ENCODE data around the gene HSPB2. TPM values are rescaled to one million over a fixed set of nuclear protein-coding genes. Genes with fewer than 3 reads are reported as not detected.

HSPB2 gene
- total and polyA plus RNA-seq, 10 of the 15 experiments (the other 5 are each of a cell fraction or from before 2014, with no cell fraction given) = not detected

DNA sequence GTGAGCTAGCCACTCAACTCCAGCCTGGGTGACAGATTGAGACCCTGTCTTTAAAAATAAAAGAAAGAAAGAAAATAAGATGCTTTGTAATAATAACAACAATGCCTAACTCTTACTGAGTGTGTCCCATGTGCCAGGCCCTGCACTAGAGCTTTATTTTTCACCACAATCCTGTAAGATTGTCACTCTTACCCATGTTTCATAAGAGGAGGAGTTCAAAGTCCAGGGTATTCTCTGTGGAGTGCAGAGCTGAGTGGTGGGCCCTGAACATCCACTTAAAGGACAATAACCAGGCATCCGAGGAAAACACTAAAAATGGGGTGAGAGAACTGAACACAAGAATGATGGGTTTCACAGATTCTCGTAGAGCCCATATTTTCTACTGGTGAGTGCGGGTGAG lies 5.3 kb downstream of the HSPB2 start (continued):
- TF ChIP-seq, protein P1, sequence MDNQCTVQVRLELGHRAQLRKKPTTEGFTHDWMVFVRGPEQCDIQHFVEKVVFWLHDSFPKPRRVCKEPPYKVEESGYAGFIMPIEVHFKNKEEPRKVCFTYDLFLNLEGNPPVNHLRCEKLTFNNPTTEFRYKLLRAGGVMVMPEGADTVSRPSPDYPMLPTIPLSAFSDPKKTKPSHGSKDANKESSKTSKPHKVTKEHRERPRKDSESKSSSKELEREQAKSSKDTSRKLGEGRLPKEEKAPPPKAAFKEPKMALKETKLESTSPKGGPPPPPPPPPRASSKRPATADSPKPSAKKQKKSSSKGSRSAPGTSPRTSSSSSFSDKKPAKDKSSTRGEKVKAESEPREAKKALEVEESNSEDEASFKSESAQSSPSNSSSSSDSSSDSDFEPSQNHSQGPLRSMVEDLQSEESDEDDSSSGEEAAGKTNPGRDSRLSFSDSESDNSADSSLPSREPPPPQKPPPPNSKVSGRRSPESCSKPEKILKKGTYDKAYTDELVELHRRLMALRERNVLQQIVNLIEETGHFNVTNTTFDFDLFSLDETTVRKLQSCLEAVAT (IDR thresholded peaks at IDR 0.05) = no peak
- TF ChIP-seq, protein P2, sequence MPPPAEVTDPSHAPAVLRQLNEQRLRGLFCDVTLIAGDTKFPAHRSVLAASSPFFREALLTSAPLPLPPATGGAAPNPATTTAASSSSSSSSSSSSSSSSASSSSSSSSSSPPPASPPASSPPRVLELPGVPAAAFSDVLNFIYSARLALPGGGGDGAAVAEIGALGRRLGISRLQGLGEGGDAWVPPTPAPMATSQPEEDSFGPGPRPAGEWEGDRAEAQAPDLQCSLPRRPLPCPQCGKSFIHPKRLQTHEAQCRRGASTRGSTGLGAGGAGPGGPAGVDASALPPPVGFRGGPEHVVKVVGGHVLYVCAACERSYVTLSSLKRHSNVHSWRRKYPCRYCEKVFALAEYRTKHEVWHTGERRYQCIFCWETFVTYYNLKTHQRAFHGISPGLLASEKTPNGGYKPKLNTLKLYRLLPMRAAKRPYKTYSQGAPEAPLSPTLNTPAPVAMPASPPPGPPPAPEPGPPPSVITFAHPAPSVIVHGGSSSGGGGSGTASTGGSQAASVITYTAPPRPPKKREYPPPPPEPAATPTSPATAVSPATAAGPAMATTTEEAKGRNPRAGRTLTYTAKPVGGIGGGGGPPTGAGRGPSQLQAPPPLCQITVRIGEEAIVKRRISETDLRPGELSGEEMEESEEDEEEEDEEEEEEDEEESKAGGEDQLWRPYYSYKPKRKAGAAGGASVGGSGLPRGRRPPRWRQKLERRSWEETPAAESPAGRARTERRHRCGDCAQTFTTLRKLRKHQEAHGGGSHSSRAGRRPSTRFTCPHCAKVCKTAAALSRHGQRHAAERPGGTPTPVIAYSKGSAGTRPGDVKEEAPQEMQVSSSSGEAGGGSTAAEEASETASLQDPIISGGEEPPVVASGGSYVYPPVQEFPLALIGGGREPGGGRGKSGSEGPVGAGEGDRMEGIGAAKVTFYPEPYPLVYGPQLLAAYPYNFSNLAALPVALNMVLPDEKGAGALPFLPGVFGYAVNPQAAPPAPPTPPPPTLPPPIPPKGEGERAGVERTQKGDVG (CRISPR knock-in tag; IDR thresholded peaks at IDR 0.05) = no peak

DNA sequence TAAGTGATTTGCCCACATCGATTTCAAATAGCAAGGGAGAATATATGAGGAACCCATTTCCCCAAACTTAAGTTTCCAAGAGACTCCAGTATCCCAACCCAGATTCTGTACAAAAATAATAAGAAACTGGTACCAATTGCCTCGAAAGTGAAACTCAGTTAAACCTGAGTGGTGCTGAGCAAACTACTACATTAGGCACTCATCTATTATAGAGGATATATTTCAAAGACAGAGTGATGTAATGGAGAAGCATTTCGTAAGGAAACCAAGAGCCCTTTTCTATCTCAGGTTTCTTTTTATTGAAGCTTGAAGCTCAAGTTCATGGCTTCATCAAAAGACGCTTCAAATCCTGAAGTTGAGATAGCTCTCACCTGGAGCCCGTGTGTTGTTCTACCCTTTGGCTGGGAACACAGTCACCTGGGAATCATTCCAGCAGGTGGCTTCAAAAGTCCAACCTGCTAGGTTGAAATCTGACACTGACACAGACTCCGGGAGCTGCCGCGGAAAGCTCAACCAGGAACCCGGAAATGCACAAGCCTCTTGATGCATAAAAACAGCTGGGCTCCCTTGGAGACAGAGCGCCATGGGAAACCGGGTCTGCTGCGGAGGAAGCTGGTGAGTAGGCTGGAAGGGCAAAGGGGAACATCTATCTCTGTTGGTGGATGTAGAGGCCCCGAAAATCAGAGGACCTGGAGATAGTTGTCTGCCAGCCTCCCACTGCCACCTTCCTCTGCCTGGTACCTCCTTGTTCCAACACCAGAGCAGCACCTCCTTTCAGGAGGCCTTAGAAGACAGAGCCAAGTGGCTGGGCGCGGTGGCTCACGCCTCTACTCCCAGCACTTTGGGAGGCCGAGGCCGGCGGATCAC lies 6.1 kb downstream of the HSPB2 start, which contains the start of gene C11orf52:
TSS of gene C11orf52 (plus strand) at position 524 of the 867 bp plus-strand sequence. CDS start at position 584, 60 bp downstream.
- H3K4me1 ChIP-seq (ENCODE audit: control insufficient read depth, insufficient read depth, low read length) = no peaks in the 10 kb centered on the region
- no peaks in the 10 kb centered on the region for H4K20me1 ChIP-seq (ENCODE audit: control insufficient read depth, insufficient read depth)
- no peaks in the 10 kb centered on the region for H3K36me3 ChIP-seq (ENCODE audit: control insufficient read depth in 2 of 2, insufficient read depth in 2 of 2, low read length in 1 of 2)
- intact Hi-C loops (cut with micrococcal nuclease; ENCODE audit: unreplicated experiment) = no loop called here
- no peak within 1 kb of the TSS for H3K27ac ChIP-seq (ENCODE audit: control insufficient read depth, insufficient read depth)
- SMC1A ChIA-PET (ENCODE audit: uncharacterized antibody, unreplicated experiment) = interaction anchor here (0.5 kb wide), 1 partner anchor 154 kb away, joined by 3 read pairs; no protein-coding TSS in a partner anchor
- no peak within 1 kb of the TSS for H3K4me2 ChIP-seq (ENCODE audit: control insufficient read depth, insufficient read depth)
- H3K79me2 ChIP-seq (ENCODE audit: control insufficient read depth, insufficient read depth, low read length) = no peaks in the 10 kb centered on the region
- H2AFZ ChIP-seq (ENCODE audit: control insufficient read depth, low read depth, low read length) = no peak within 1 kb of the TSS
- WGBS (ENCODE audit: insufficient coverage, insufficient replicate concordance, low lambda C conversion rate, missing lambda C conversion rate) = 68% methylated on average over 19 of the region's 19 CpGs
- no peaks in the 10 kb centered on the region; a peak in 1 of 4 replicates for H3K27me3 ChIP-seq (replicated peaks in 1 of 2; ENCODE audit: control insufficient read depth in 2 of 2, insufficient read depth in 2 of 2, low read length in 1 of 2)
- POLR2A ChIA-PET = no interaction called here
- H3K4me3 ChIP-seq = no peak within 1 kb of the TSS
- ATAC-seq = no peak
- BruUV-seq (replicated peaks) = no TSS peak
- RAD21 ChIA-PET (ENCODE audit: unreplicated experiment) = no interaction called here
- H3K9ac ChIP-seq (ENCODE audit: control insufficient read depth, insufficient read depth, low read length) = no peak within 1 kb of the TSS
- no peak for DNase-seq (ENCODE audit: low read depth, low spot score)
- CTCF ChIA-PET = interaction anchor here (1.1 to 2.3 kb wide), 4 partner anchors 8 to 63 kb away, joined by 3 to 8 read pairs (median 4); no protein-coding TSS in a partner anchor
- no peak for FAIRE-seq
- in situ Hi-C loops (cut with MboI) = no loop called here
- no peaks in the 10 kb centered on the region for H3K9me3 ChIP-seq (replicated peaks; ENCODE audit: control insufficient read depth, insufficient read depth, low read length)
- TF ChIP-seq, protein P3, sequence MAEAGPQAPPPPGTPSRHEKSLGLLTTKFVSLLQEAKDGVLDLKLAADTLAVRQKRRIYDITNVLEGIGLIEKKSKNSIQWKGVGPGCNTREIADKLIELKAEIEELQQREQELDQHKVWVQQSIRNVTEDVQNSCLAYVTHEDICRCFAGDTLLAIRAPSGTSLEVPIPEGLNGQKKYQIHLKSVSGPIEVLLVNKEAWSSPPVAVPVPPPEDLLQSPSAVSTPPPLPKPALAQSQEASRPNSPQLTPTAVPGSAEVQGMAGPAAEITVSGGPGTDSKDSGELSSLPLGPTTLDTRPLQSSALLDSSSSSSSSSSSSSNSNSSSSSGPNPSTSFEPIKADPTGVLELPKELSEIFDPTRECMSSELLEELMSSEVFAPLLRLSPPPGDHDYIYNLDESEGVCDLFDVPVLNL (IDR thresholded peaks at IDR 0.05; ENCODE audit: low read depth, low read length) = no peak
- no peak for TF ChIP-seq KDM1A (IDR thresholded peaks at IDR 0.05; ENCODE audit: borderline replicate concordance)
- no peak for TF ChIP-seq NRF1 (conservative IDR thresholded peaks at IDR 0.05; ENCODE audit: low read depth, low read length)
- no peak for TF ChIP-seq MEF2A (IDR thresholded peaks at IDR 0.05; ENCODE audit: insufficient read depth, low read depth, low read length)
- TF ChIP-seq GATAD2B (conservative IDR thresholded peaks at IDR 0.05; ENCODE audit: low read depth) = no peak
- TF ChIP-seq, protein P4, sequence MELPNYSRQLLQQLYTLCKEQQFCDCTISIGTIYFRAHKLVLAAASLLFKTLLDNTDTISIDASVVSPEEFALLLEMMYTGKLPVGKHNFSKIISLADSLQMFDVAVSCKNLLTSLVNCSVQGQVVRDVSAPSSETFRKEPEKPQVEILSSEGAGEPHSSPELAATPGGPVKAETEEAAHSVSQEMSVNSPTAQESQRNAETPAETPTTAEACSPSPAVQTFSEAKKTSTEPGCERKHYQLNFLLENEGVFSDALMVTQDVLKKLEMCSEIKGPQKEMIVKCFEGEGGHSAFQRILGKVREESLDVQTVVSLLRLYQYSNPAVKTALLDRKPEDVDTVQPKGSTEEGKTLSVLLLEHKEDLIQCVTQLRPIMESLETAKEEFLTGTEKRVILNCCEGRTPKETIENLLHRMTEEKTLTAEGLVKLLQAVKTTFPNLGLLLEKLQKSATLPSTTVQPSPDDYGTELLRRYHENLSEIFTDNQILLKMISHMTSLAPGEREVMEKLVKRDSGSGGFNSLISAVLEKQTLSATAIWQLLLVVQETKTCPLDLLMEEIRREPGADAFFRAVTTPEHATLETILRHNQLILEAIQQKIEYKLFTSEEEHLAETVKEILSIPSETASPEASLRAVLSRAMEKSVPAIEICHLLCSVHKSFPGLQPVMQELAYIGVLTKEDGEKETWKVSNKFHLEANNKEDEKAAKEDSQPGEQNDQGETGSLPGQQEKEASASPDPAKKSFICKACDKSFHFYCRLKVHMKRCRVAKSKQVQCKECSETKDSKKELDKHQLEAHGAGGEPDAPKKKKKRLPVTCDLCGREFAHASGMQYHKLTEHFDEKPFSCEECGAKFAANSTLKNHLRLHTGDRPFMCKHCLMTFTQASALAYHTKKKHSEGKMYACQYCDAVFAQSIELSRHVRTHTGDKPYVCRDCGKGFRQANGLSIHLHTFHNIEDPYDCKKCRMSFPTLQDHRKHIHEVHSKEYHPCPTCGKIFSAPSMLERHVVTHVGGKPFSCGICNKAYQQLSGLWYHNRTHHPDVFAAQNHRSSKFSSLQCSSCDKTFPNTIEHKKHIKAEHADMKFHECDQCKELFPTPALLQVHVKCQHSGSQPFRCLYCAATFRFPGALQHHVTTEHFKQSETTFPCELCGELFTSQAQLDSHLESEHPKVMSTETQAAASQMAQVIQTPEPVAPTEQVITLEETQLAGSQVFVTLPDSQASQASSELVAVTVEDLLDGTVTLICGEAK (IDR thresholded peaks at IDR 0.05; ENCODE audit: borderline replicate concordance) = no peak
- no peak for TF ChIP-seq BRCA1 (IDR thresholded peaks at IDR 0.05; ENCODE audit: low read depth, low read length)
- no peak for TF ChIP-seq EED (IDR thresholded peaks at IDR 0.05; ENCODE audit: low read depth)
